Gastrocnemius medialis (tissue), 4 donors: Measurements from ENCODE around the gene NUDT22.

Experiments used
- CTCF ChIP-seq, 5 experiments: fragments of 450-650 bp in 3 of 5; fragments of 200-600 bp in 2 of 5; sonication (generic) in 2 of 5; IDR thresholded peaks in 4 of 5; conservative IDR thresholded peaks in 1 of 5; 1 replicate in 4 of 5; 2 replicates in 1 of 5; pipeline ENCODE4 v1.5.1; 2016 to 2019; ENCODE audit warnings: antibody characterized with exemption in 5 of 5, mild to moderate bottlenecking in 3 of 5, moderate library complexity in 3 of 5
- POLR2A ChIP-seq, 2 donors: fragments of 450-650 bp; IDR thresholded peaks; one replicate each; pipeline ENCODE4 v1.6.1; 2017; ENCODE audit warnings: antibody characterized with exemption in 2 of 2, mild to moderate bottlenecking in 2 of 2, moderate library complexity in 2 of 2

- TF ChIP-seq CTCF (IDR thresholded peaks at IDR 0.05 in 4 of 5, conservative IDR thresholded peaks at IDR 0.05 in 1 of 5) = no peak
- no peak for TF ChIP-seq POLR2A (IDR thresholded peaks at IDR 0.05)
Measured at GRCh38 chr11:64244966-64245365, 18.9 kb downstream of the NUDT22 start.
